ELR (cell line): ENCODE results near the gene DENND2D.
"Not testable (repeated sequence)": the region's sequence is repeated elsewhere in the genome, so short reads cannot be mapped to it uniquely, and the experiment has no call there.

Source experiments
- DNase-seq: peaks from one replicate; pipeline ENCODE4 v3.0.0-alpha.2; 2015; ENCODE audit warnings: low read depth

Gene DENND2D

GRCh38 chr1:111221633-111222291 lies 21.3 kb upstream of the DENND2D start:
- DNase-seq, result no peak

- no peak for DNase-seq
Observed at GRCh38 chr1:111221276-111221632, 20.8 kb upstream of the DENND2D start.

GRCh38 chr1:111220302-111220890 lies 19.9 kb upstream of the DENND2D start:
- no peak for DNase-seq

- no peak for DNase-seq
Observed at GRCh38 chr1:111219557-111220286, 19.3 kb upstream of the DENND2D start.

DNA sequence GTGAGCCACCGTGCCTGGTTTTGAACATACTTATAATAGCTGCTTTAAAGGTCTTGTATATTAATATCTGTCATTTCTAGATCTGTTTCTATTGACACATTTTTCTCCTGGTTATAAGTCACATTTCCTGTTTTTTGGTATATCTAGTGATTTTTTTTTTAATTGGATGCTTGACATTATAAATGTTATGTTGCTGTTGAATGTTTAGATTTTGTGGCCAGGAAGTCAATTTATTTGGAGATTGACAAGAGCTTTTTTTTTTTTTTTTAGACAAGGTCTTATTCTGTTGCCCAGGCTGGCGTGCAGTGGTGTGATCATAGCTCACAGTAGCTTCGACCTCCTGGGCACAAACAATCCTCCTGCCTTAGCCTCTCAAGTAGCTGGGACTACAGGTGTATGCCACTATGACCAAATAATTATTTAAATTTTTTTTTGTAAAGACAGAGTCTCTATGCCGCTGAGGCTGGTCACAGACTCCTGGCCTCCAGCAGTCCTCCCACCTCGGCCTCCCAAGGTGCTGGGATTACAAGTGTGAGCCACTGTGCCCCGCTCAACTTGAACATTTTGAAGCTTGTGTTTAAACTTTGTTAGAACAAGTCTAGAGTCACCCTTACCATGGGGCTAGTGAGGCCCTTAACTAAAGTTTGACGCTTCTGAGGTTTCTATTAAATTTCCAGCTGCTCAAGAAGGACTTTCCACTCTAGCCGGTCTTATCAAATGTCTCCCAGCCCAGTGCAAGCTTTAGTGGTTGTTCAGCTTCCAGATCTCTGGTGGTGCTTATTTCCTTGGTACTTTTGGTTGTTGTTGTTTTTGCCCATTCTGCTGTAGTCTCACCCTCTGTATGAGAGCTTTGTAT lies 18.5 kb upstream of the DENND2D start:
- no peak for DNase-seq

DNA sequence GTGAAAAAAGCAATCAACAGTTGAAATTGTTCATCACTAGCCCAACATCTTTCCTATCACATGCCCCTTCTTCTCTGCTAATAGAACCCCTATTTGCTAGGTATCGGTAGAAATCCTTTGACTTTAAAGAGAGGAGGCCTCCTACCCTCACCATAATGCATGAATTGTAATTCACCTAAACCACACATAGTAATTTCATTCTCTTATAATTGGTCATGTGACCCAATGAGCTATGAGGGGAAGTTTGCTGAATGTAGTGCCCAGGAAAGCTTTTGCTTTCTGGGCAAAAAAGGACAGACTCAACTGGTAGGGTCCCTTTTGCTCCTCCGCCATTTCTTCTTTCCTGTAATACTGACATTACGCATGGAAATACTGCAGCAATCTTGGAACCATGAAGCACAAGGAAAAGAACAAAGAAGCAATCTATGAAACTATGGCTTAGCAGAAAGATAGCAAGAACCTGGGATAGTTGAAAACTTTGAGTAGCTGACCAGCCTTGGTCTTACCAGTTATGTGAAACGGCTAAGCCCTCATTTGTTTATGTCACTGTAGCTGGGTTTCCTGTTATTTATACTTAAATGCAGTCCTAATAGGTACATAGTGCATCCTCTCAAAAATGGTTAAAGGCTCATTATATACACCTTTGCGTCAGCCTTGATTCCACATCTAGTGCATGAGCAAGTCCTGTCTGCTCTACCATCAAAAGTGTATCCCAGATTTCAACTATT lies 16.9 kb upstream of the DENND2D start:
- DNase-seq, result no peak

- no peak for DNase-seq
Observed at GRCh38 chr1:111216751-111217150, 16.3 kb upstream of the DENND2D start.

GRCh38 chr1:111215285-111215684 lies 14.8 kb upstream of the DENND2D start:
- DNase-seq, result not testable (repeated sequence)

DNA sequence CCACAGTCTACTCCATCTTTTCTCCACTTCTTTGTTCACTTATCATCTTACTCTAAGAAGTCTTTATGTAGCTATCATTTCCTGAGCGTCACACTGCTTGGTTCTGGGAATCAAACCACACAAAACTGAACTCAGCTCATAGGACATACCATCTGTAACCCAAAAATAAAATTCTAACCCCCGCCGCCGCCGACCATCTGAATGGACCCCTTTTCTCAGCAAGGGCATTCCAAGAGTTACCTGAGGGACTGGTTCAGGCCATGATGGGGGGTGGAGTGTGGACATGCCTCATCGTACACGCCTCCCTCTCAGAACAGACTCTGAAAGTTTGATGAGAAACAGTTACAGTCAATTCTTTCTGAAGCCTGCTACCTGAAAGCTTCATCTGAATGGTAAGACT lies 14.4 kb upstream of the DENND2D start:
- DNase-seq, result no peak

DNA sequence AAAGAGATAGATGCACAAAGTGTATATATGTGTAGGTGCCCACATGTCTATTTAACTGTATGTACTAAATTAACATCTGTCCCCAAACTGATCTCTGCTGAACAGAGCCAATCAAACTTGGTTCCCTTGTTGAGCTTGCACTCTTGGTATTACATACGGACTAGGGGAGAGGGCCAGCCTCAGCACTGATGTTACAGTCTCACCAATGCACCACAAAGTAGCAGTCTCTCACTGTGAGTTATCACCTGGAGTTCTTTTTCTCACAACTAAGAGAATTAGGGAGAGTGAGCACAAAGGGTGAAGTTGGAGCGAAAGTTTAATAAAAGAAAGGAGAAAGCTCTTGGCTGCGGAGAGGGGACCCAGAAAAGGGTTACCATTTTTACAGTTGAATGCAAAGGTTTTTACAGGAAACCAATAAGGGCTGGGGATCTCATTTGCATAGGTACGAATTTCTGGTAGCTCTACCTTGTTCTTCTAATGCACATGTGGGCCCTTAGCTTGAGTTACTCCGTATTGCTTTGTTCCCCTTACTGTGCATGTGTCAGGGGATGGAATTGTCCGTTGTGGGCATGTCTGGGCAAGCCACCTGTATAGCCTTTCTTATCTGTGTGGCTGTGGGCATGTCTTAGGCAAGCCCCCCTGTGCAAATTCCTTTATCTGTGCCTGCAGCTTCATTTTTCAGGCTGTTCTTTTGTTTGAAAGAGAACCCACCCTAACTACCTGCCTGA lies 13.8 kb upstream of the DENND2D start:
- DNase-seq, result no peak

DNA sequence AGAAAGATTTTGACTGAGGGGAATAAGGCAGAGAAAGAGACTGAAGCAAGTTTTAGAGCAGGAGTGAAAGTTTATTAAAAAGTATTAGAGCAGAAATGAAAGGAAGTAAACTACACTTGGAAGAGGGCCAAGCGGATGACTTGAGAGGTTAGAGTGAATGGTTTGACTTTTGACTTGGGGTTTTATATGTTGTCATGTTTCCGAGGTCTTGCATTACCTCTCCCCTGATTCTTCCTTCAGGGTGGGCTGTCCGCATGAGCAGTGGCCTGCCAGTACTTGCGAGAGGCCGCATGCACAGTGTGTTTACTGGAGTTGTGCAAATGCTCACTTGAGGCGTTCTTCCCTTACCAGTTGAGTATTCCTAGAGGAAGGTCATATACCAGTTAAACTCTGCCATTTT lies 13.0 kb upstream of the DENND2D start:
- DNase-seq, result no peak

DNA sequence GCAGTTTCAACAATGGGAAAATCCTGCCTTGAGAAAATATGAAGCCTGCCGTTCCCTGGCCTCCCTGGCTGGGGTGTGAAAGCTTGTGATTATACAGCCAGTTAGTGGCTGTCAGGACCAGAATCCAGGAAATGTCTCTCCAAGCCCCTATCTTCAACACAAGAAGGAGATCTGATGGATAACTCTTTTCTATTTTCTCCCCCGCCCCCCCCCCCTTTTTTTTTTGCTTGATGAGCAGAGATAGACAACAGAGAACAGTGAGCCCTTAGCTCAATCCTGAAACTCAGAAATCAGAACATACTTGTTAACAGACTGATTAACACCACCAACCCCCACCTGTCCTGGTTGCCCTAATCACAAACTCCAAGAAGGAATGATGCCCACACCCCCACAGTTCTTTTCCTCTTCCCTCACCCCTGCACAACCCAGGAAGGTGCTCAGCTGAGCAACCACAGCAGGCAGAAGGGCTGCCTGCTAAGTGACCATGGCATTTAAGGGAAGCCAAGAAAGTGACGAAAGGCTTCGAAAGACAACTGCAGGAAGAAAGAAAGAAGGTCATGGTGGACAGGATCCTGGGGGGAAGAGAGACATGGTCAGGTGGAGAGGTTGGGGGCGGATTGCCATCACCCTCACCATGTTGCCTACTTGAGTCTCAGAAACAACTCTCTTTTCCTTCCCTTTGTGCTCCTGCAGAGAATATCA lies 12.3 kb upstream of the DENND2D start:
- DNase-seq, result no peak

GRCh38 chr1:111211921-111212320 lies 11.5 kb upstream of the DENND2D start:
- no peak for DNase-seq

- no peak for DNase-seq
Observed at GRCh38 chr1:111209622-111210021, 9.2 kb upstream of the DENND2D start.

GRCh38 chr1:111208921-111209320 lies 8.5 kb upstream of the DENND2D start:
- no peak for DNase-seq

- DNase-seq, result no peak
Observed at GRCh38 chr1:111205714-111206050, 5.2 kb upstream of the DENND2D start.

- DNase-seq, result no peak
Observed at GRCh38 chr1:111204983-111205713, 4.7 kb upstream of the DENND2D start.

- DNase-seq, result no peak
Observed at GRCh38 chr1:111204201-111204982, 3.9 kb upstream of the DENND2D start.

DNA sequence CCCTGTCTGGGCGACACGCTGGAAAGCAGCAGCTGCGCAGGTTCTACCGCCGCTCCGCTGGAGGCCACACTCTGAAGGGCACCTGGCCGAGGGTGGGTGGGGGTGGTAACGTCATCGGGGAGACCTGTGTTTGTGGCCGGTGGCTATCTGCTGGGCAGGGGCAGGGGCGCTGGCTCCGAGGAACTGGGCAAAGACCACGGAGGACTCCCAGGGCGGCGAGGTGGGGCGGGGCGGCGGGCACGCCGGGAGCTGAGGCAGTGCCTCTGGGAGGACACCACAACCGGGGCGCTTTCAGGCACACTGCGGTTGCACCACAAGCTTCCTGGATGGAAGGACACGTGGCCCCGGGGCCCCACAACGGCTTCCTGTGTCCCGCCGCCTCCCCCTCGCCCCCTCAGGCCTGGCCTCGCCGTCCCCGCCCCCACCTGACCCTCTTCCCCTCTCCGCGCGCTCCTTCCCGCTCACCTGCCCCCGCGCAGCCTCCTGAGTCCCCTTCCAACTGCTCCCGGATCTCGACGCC lies 3.3 kb upstream of the DENND2D start:
- DNase-seq, result peak; percentile 52
